GM19438 (cell line): ENCODE measurements around the gene SLC22A23.

Experiments used
- ATAC-seq: cut with Tn5 transposase; IDR thresholded peaks from one replicate; pipeline ENCODE4 v1.9.1; 2021; ENCODE audit warnings: low read depth; ENCODE audit not compliant: unreplicated experiment

Gene SLC22A23

DNA sequence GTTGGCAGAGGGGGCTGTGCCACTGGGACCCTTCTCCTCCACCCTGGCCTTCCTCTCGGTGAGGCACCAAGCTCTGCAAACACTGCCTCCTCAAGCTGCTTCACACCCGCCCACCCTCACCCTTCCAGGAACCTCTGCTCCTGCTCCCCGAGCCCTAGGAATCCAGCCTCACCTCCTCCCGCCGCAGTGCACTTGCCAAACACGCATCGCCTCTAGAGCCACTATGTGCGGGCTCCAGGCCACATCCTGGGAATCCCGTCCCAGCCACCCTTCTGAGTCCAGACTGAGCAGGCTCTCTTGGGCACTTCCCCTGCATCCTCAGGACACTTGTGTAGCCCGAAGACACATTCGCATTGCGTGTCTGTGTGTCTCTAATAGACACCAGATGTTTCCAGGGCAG, 179.6 kb downstream of the SLC22A23 start:
- ATAC-seq = no peak

DNA sequence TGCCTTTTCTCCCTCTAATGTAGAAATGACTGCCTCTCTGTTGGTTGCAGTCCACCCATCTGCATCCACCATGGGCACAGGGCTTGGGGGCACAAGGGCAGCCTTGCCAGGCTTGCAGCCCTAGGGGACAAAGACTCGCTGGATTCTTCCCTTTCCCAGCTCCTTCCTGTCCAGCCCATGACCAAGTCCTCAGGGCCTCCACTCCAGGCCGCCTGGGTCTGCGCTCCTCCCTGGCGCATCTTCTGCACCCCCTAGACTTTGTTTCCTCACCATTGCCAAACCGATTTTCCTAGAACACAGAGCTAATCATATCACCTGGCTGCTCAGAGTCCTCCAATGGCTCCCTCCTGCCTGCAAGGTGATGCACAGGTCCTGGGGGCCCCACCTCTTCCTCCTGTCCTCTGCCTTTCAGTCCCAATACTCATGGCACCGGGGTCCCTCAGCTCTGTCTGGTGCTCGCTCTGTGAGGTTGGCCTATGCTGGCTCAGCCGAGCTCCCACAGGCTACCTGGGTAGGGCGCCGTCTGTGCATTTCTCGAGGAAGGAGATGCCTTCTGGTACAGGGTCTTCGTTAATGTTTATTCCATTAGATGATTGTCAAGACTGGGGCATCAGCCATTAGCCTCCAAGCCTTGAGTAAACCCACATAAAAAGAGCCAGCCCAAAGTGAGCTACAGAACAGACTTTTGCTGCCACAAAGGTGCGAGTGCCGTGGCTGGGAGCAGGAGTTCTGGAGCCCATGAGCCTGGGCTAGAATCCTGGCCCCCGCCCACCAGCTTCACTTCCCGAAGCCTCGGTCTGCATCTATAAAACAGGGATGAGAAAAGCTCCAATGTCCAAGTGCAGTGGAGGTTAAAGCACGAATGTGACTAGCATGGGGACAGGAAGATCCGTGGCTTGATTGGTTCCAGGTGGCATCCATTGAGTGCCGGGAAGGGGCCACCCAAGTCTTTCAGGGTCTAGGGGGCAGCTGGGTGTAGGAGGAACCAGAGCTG, 180.4 kb downstream of the SLC22A23 start:
- ATAC-seq = no peak

DNA sequence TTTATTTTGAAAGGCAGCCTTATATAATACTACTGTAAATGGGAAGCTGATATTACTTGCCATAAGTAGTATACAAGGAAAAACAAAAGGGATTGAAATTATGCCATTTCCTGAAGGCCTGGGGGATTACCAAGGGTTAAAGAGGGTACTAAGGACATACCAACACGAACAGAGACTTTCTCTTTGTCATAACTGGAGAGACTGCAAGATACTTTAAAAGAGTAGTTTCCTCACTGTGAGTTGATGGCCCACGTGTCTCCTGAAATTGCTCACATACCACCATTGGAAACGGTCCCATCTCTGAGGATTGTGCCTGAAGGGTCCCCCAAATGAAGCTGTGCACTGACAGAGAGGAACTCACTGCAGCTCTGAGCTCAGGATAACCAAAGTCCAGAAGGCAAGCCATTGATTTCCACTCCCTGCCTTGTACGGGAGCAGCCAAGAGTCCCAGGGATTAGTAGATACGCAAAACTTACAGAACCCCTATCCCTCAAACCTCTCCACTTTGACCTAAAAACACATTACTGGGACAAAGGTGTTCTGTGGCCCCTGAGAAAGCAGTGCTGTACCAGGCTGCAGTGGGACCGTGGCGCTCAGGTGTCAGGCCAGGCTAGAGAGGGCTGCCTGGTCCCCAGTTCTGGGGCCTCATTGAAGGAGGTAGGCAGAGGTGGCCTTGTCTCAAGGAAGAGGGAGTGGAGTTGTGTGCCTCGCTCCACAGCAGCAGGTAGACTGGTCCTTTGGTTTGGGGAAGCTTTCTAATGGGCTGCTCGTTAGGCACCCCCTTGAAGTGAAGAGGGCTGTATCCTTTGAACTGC, 182.9 kb downstream of the SLC22A23 start:
- no peak for ATAC-seq

DNA sequence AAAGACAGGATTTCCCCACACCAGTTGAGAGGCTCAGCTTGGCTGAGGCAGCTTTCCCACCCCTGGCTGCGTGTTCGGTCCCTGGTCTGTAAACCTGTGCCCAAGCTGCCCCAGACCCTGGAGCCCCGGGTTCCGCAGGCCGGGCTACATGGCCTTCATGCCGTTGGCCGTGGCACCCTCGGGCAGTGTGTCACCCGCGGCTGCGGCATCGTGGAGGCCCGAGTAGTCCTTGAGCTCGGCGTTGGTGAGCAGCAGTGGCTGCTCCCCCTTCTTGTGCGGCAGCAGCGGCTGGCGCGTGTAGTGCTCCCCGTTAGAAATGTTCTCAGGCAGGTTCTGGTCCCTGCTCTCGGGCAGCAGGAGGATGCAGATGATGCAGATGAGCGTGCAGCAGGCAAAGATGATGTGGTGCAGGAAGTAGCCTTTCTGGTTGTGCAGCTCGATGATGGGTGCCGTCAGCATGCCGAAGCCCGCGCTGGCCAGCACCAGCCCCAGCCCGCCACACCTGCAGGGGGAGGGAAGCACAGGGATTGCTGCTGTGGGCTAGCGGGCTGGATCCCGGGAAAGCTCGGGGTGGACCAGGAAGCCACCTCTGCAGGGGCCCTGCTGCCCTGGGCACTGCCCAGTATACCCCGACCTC, 183.8 kb downstream of the SLC22A23 start:
- no peak for ATAC-seq

DNA sequence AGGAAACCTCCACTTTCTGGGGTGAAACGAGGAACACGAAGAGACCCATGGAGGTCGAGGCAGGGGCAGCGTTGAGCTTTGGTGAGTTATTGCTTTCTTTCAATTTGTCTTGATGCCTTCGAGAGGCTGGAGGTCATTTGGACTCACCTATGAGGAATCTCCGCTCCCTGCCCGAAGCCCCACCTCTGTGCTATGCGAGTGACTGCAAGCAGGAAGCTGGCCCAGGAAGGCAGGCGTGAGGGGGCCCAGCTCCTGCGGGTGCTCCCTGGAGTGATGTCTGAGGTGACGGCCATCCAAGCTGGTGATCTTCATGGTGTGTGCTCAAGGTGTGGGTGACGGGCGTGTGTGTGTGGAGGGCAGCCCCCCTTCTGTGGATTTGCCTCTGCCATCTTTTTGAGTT, 185.1 kb downstream of the SLC22A23 start:
- no peak for ATAC-seq

DNA sequence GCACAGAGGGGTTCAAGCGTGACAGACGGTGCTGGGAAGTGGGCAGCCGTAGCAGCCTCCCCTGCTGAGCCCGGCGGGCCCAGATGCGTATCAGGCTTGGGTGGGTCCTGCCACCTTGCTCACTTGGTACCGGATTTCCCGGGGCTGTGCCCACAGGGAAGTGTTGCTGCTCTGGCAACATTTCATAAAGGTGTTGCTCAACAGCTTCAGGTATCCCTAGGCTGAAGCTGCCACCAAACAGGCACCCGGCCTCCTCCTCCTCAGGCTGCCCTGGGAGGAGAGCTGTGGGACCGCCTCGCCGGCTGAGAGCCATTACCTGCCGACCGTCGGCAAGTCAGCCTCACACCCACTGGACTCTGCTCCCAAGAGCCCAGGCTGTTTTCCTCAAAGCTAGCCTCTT, 186.6 kb downstream of the SLC22A23 start:
- ATAC-seq = no peak

DNA sequence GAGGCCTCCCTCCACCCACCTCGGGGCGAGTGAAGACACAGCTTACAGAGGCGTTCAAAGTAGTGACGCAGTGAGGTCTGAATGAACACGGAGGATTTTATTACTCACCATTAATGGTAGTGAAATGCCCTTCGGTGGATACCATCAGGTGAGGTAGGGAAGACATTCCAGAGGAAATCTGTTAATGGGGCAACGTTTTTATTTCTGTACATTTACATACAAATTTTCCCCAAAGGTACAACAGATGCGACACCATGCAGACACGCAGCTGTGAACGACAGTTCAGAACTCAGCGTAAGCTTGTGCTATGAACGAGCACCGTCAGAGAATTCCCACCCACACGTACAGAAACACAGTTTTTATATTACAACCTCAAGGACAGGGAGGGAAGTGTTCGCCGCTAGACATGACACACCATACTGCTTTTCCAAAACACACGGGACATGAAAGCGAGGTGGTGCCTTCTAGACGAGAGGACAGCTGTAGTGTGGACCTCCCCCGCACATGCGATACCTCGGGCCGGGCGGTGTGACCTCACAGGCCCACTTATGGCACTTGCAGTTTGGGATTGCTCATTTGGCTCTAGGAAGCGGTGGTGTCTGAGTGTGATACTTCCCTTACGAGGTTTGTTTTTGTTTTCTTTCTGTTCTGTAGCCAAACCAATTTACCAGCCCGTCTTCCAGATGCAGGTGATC, 187.4 kb downstream of the SLC22A23 start:
- no peak for ATAC-seq

DNA sequence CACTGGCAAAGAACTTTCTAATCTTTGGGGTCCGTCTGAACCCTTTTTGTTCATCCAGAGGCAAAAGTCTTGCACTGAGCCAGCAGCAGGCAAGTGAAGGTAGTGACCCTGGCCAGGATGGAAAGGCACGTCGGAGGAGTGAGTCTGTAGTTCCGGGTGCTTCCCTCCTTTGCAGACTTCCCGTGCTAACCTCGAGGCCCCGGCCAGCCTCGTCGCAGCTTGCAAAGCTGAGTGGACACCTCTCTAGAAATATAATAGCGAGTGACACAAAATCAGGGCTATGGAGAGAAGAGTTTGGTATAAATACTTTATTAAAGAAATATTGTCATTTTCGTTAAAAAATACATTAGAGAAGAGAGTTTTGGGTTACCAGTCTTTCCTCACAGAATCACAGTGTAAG, 188.2 kb downstream of the SLC22A23 start:
- no peak for ATAC-seq

DNA sequence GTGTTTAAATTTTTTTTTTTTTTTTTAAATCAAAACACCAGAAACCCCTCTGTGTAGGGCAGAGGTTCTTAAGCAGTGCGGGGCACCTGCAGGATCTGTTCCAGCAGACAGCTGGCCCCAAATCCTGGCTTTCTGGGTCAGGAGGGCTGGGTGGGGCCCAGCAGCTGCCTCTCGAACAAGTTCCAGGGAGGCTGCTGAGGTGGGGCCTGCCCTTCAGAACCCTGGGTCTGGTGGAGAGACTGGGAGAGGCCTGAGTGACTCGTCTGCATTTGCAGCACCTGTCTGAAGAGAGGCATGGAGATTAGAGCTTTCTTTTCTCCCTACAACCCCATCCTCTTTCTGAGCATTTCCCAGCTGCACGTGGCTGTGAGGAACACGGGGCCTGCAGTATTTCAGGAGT, 189.7 kb downstream of the SLC22A23 start:
- ATAC-seq = no peak

DNA sequence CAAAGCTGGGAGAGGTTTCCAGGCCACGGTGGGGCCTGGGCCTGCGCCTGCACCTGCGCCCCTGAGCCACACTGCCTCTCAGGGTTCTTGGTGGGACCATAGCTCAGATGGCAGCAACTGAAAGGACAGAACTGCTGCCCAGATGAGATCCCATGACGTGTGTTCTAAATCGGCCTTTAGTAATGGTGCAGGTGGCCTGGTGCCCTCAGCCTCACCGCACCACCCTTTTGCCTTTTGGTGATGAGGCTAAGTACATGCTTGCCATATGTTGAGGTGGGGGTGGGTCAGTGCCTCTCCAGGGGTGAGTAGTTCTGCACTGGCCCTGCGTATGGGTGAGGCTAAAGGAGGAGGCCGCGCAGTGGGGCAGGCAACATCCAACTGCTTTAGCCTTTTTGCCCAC, 190.7 kb downstream of the SLC22A23 start:
- no peak for ATAC-seq

DNA sequence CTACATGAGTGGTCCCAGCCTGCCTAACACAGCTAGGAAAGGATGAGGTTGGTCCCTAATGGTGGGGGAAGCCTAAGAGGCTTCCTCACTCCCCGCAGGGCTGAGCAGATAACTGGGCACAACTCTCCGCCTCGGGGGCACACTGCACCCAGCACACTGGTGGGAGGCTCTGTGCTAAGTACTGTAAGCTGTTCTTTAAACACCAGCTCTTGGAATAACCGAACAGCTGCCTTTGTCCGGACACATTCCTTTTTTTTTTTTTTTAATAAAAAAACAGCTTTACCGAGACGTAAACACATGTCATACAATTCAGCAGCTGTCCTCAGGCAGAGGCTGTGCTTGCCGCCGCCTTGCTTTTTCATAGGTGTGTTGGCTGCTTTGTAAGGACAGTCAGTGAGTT, 191.2 kb downstream of the SLC22A23 start:
- no peak for ATAC-seq

DNA sequence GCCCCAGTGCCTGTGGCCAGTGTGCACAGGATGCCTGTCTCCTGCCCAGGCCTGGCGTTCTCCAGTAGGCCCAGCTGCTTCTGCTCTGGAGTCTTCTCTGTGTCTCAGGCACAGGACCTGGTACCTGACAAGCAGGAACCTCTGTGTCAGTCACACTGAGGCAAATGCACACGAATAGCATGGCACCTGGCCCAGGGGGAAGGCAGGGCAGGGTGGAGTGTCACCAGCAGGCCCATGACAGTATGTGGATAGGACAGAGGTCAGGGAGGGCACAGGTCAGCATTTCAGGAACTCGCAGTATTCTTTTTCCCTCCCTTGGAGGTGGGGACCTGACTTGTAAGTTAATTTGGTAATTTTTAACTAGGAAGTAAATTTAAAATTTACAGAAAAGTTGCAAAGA, 192.5 kb downstream of the SLC22A23 start:
- ATAC-seq = no peak

DNA sequence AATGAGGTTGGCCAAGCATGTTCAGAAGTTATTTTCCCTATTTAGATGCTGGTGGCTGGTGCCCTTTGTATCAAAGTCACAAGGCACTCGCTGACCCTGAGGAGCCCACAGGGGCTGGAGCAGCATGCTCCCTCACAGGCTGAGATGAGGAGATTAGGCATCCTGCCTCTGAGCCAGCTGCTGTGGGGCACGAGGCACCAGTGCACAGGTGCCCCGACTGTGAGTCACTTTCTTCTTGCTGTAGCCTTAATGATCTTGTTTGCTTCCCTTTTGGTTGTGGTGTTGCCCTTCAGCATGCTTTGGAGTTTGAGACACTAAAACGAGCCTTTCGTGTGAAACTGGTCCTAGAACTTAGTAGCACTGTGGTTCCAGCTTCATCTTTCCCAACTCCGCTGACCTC, 193.8 kb downstream of the SLC22A23 start:
- no peak for ATAC-seq

DNA sequence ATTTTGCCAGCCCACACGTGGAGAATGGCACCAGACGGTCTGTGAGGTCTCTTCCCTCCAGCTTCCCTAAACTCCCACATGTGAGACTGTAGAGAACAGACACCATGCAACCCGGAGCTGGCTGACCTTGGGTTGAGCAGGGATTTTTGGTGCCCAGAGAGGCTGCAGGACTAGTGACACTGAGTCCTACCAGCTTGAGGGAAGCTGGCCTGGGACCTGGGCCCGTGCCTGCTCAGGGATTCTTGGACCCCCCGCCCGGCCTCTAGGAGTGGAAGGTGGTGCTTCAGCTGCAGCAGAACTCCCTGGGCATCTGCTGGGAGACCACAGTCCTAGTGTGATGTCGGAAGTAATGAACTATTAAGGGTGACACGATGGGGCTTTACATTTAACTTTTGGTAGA, 194.9 kb downstream of the SLC22A23 start:
- ATAC-seq = no peak

DNA sequence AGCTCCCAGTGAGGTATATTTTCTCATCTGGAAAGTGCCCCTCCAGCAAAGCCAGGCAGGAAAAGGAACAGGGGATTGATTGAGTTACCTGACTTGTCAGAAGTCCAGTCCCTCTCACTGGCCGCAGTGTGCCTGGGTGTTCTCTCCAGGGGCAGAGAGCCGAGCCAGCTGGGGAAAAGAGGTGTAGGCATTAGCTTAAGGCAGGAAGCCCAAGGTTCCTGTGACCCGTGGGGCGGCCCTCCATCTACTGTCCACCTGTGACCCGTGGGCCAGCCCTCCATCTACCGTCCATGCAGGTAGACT, 195.4 kb downstream of the SLC22A23 start:
- ATAC-seq = no peak

DNA sequence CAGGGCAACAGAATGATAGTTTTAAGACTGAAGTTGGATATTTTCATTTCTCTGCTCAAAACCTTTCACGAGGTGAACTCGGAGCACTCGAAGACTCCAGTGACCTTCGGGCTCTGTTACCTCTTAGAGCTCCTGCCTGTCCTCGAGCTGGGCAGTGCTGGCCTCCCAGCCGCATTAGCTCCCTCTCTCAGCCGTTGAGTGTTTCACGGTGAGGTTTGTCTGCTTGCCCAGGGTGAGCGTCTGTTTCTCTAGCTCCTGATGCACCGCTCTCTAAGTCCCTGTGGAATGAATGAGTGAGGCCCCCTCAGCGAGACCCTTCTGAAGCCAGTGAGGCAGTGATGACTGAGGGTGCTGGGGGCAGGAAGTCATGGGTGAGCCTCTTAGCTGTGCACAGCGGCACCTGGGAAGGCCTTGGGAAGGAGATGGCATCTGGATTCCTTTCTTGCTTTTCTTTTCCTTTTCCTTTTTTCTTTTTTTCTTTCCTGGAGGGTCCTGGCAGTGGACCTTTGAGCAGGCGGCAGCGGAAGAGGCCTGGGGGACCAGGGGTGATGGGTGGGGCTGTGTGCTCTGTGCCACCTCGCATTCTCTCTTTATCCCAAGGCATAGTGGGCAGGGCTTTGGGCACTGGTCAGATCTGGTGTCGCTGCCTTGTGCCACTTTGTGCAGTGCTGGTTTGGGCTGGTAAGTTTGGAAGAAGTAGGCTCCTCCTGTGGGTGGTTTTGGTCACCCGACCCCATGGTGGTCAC, 195.9 kb downstream of the SLC22A23 start:
- ATAC-seq = no peak

DNA sequence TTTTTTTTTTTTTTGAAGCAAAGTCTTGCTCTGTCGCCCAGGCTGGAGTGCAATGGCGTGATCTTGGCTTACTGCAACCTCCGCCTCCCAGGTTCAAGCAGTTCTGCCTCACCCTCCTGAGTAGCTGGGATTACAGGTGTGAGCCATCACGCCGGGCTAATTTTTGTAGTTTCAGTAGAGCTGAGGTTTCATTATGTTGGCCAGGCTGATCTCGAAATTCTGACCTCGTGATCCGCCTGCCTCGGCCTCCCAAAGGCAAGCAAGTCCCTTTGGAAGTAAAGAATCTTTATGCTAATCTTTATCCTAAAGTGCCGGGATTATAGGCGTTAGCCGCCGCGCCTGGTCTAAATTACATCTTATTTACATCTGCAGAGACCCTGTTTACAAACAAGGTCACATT, 196.6 kb downstream of the SLC22A23 start:
- ATAC-seq = no peak

DNA sequence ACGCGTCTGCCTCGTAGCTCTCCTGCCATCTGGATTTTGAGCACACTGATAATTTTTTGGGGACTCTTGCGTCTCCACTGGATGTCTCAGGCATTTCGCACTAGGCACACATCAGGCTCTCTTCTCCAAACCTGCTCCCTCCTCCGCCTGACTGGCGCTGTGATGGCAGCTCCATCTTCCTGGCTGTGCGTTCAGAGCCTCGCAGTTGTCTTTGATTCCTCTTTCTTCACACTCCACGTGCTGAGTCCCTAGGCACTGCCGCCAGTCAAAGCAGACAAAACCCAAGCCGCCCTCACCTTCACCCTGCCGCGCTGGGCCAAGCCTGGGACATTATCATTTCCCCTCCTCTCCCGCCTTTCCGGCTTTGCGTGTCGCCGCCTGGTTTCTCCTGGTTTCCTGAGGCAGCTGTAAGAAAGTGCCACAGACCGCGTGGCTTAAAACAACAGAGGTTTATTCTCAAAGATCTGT, 197.3 kb downstream of the SLC22A23 start:
- ATAC-seq = peak; percentile 31

DNA sequence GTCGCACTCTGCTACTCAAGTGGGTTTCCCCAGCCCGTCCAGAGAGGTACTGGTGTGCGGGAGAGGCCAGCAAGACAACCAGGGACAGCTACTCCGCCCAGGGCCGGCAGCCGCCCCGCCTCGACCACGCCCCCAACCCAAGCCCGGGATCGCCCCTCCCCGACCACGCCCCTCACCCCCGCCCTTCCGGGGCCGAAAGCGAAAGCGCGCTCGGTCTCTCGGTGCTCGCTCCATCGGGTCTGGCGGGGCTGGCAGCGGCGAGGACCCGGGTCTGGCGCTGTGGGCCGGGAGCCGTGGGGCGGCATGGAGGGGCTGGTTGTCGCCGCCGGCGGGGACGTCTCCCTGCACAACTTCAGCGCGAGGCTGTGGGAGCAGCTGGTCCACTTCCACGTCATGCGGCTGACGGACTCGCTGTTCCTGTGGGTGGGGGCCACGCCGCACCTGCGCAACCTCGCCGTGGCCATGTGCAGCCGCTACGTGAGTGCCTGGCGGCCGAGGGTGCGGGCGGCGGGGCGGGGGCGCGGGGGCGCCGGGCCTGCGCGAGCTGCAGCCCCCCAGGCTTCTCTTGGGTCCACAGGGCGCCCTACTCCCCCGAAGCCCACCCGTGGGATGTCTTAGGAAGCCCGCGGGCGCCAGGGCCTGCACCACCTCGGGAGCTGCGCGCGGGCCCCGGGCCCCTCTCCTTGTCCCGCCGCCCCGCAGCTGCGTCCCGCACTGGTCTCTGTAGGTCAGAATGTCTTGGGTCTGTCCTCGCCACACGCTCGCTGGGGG, 197.9 kb downstream of the SLC22A23 start, which contains the start of gene PSMG4:
Gene PSMG4, plus strand, starts transcription at position 228 of the 771 bp plus-strand sequence. Its CDS starts 76 bp downstream, at position 304.
- ATAC-seq = peak; percentile 63
